NCI-H446 treated with DMSO at 0.1 percent for 48 hours (cell line): ENCODE results near the gene UBTD2.

ENCODE experiments used
- DNase-seq: peaks from one replicate; lab custom pipeline; 2025; lab: John Stamatoyannopoulos, UW

Gene UBTD2

GRCh38 chr5:172194985-172195774, 88.4 kb downstream of the UBTD2 start:
- DNase-seq, result no peak

GRCh38 chr5:172193872-172194271, 89.7 kb downstream of the UBTD2 start, which contains the start of gene EFCAB9:
Gene EFCAB9, plus strand, starts transcription at chr5:172194172. Its CDS starts 1 bp downstream, at chr5:172194173.
- DNase-seq, result no peak

DNA sequence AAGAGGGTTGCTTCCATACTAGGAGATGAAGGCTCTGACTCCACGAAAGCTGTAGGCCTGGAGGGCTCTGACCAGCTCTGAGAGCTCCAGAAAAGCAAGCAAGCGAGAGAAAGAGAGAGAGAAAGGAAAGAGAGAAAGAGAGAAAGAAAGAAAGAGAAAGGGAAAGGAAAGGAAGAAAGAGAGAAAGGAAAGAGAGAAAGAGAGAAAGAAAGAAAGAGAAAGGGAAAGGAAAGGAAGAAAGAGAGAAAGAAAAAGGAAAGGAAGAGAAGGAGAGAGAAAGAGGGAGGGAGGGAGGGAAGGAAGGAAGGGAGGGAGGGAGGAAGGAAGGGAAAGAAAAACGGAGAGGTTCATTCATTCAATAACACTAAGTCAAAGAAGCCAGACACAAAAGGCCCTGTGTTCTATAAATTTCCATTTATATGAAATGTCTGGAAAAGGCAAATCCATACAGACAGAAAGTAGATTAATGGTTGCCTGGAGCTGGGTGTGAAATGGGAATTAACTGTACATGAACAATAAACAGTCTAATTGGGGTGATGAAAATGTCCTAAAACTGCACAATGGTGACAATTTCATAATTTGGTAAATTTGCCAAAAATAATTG, 93.8 kb downstream of the UBTD2 start:
- DNase-seq, result no peak

DNA sequence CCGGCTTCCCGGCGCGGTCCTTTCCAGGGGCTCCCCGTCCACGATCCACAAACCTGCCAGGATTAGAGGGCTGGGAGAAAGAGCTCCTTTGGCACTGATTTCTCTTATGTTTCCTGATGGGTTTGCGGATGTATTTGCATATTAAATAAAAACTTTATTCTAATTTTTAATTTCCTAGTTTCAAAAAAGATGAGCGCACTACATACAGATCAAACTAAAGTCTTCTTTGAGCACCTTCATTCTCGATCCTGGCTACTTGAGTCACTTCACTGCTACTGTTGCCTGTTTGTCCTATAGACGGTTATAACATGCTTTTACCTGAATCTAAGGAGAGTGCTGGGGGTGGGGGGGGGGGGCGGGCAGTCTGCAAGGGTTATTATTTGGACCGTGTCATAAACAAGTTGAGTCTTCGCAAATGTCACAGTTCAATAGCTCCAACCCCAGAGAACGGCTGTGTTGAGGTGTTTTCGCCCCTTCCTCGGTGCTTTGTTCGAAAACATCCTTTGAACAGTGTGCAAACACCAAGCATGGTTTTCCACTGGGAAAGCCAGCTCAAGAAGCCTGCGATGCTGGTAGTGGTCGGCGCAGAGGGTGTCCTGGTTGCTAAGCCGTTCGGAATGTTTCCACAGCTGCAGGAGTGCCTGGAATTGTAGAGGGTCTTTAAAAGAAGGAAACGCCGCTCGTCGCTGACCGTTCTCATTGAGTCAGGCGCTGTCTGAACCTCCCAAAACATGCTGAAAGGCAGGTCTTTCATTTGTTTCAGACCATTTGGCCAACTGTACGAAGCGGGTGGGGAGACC, 94.5 kb downstream of the UBTD2 start:
- DNase-seq, result no peak

- peak; percentile 67 for DNase-seq
Observed at GRCh38 chr5:172188033-172188892, 95.3 kb downstream of the UBTD2 start, which contains the start of gene STK10. Gene STK10, minus strand, starts transcription at chr5:172188224. Its CDS starts 182 bp downstream, at chr5:172188042.

DNA sequence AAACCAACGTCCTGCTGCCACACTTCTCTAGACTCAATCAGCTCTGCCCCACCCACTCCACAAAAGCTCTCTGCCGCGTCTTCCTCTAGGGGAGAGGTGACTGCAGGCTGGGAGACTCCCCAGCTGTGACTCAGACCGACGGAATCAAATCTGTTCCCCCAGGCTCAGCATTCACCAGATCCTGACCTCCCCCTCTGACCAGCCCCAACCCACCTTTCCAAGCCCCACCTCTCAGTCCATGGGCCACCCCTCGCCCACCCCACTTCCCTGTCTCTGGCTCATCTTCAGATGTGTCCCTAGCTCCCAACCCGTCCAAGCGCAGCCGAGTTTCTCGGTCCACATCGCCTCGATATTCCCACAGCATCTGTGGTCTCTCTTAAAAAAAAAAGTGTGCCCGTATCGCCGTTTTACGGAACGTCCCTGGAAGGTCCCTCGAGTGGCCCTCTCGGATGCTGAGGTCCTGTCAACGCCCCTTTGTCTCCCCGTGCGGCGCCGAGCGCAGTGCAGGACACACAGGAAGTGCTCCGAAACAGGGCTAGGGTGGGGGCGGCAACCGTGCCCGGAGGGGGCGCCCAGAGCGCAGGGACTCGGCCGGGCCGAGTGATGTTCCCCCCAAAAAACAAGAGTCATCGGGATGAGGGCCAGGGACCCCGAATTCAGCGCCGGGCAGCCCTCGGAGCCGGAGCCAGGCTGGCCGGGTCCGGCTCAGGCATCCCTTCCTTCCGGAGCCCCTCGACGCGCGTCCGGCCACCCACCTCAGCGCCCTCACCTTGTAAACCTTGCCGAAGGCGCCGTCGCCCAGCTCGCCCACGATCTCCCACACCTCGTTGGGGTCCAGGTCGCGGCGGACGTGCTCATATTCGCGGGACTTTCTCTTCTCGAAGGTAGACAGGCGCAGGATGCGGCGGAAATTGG, 96.2 kb downstream of the UBTD2 start:
- DNase-seq, result no peak

GRCh38 chr5:172186114-172186695, 97.4 kb downstream of the UBTD2 start:
- DNase-seq, result no peak

DNA sequence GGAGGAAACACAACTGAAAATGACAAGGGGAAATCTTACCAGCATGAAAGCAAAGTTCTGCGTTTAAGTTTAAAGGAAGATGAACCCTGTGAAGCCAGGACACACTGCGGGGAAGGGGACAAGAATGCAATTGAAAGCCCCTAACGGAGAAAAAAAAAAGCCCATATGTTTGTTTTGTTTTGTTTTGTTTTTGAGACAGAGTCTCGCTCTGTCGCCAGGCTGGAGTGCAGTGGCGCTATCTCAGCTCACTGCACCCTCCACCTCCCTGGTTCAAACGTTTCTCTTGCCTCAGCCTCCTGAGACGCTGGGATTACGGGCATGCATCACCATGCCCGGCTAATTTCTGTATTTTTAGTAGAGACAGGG, 98.5 kb downstream of the UBTD2 start:
- no peak for DNase-seq

GRCh38 chr5:172183881-172184280, 99.7 kb downstream of the UBTD2 start:
- DNase-seq, result no peak

DNA sequence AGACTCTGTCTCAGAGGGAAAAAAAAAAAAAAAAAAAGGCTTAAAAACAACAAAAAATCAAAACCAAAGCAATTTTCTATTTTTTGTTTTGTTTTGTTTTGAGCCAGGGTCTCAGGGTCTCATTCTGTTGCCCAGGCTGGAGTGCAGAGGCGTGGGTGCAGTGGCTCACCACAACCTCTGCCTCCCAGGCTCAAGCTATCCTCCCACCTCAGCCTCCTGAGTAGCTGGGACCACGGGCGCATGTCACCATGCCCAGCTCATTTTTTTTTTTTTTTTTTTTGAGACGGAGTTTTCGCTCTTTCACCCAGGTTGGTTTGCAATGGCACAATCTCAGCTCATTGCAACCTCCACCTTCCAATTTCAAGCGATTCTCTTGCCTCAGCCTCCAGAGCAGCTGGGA, 101.3 kb downstream of the UBTD2 start:
- DNase-seq, result no peak

- DNase-seq, result no peak
Observed at GRCh38 chr5:172180936-172181335, 102.6 kb downstream of the UBTD2 start.

GRCh38 chr5:172178991-172179989, 104.3 kb downstream of the UBTD2 start:
- no peak for DNase-seq

- DNase-seq, result no peak
Observed at GRCh38 chr5:172178301-172178987, 105.1 kb downstream of the UBTD2 start.

- DNase-seq, result no peak
Observed at GRCh38 chr5:172177176-172177575, 106.4 kb downstream of the UBTD2 start.

GRCh38 chr5:172175263-172175719, 108.3 kb downstream of the UBTD2 start:
- no peak for DNase-seq

DNA sequence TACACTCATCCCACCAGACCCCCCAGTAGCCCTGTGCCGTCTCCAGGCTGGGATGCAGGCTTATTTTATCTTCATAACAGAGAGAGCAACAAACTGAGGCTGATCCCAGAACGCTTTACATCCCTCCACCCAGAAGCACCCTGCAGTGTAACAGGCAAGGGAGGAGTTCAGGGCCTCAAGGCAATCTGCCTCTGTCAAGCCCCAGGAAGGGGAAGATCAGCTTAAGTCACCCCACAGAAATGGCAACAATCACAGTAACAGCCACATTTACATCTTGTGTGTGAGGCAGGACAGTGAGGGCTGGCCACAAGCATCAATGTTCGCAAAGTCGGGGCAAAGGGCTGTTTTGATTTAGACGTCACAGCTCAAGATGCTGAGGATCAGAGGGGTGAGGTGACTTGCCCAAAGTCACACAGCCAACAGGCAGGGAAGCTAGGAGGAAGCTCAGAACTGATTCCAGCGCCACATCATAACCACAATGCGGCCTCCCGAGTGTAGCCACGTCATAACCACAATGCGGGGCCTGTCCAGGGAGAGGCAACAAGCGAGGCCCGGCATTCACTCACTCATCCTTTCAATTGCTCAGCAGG, 109.9 kb downstream of the UBTD2 start:
- no peak for DNase-seq

GRCh38 chr5:172172912-172173563, 110.5 kb downstream of the UBTD2 start:
- DNase-seq, result no peak
